Heart left ventricle (tissue), 16 donors: ENCODE measurements around the gene MAGI2. TPM values are rescaled to one million over a fixed set of nuclear protein-coding genes. Genes with fewer than 3 reads are reported as not detected.

ENCODE experiments used
- ATAC-seq, 4 donors: fragments of 200-7000 bp; cut with Tn5 transposase; one replicate each; pipeline ENCODE4 v1.9.1; 2020 to 2022; ENCODE audit warnings: moderate library complexity in 4 of 4, mild to moderate bottlenecking in 3 of 4, moderate number of reproducible peaks in 1 of 4
- DNase-seq, 5 donors: peaks; one replicate each; pipeline ENCODE4 v3.0.0-alpha.2; 2020
- H3K27ac ChIP-seq, 12 donors: fragments of 200-600 bp; sonication (generic) in 4 of 12; one replicate each; pipeline versions ENCODE4 v1.5.0 to v1.8.0; 2016 to 2022; ENCODE audit warnings: mild to moderate bottlenecking in 2 of 12
- H3K27me3 ChIP-seq, 9 donors: fragments of 200-600 bp; sonication (generic) in 2 of 9; one replicate each; pipeline versions ENCODE4 v1.5.1 to v1.8.0; 2016 to 2022; ENCODE audit warnings: mild to moderate bottlenecking in 3 of 9
- H3K36me3 ChIP-seq, 9 donors: fragments of 200-600 bp; sonication (generic) in 2 of 9; one replicate each; pipeline versions ENCODE4 v1.5.0 to v1.8.0; 2018 to 2022; ENCODE audit warnings: mild to moderate bottlenecking in 2 of 9
- H3K4me1 ChIP-seq, 12 donors: fragments of 200-600 bp; sonication (generic) in 4 of 12; one replicate each; pipeline versions ENCODE4 v1.5.0 to v1.8.0; 2016 to 2022; ENCODE audit warnings: mild to moderate bottlenecking in 3 of 12
- H3K4me3 ChIP-seq, 12 donors: fragments of 200-600 bp; sonication (generic) in 4 of 12; one replicate each; pipeline versions ENCODE4 v1.5.0 to v1.8.0; 2017 to 2022; ENCODE audit warnings: mild to moderate bottlenecking in 9 of 12, moderate library complexity in 4 of 12
- H3K9me3 ChIP-seq, 12 donors: fragments of 200-600 bp; sonication (generic) in 4 of 12; one replicate each; pipeline versions ENCODE4 v1.5.0 to v1.8.0; 2016 to 2022; ENCODE audit warnings: mild to moderate bottlenecking in 1 of 12
- CTCF ChIP-seq, 12 donors: fragments of 200-600 bp; sonication (generic) in 4 of 12; IDR thresholded peaks; one replicate each; pipeline versions ENCODE4 v1.5.0 to v1.8.0; 2018 to 2022; ENCODE audit warnings: antibody characterized with exemption in 12 of 12, mild to moderate bottlenecking in 5 of 12
- POLR2A ChIP-seq, 2 donors: fragments of 450-650 bp; IDR thresholded peaks; one replicate each; pipeline ENCODE4 v1.6.1; 2017; ENCODE audit warnings: antibody characterized with exemption in 2 of 2, mild to moderate bottlenecking in 2 of 2, moderate library complexity in 2 of 2
- WGBS, 4 donors: extraction: QIAGEN DNeasy Blood & Tissue Kit in 2 of 4; methylation state at CpG; one replicate each; pipeline versions ENCODE4 v1.1.5 to v1.1.7; 2013 to 2018; 5-methylcytosine and 5-hydroxymethylcytosine counted together
- intact Hi-C, 10 donors: fragments of 100-400 bp; cut with DNase I; formaldehyde crosslinking; loops; one replicate each; pipeline versions ENCODE4 v1.11.1 to v1.14.2; 2022
- long read RNA-seq, 3 donors: library from polyadenylated mRNA; unstranded; transcript quantifications; one replicate each; pipeline ENCODE4 v2.0.0, GENCODE V29; 2020 to 2021
- polyA plus RNA-seq, 2 donors: library from polyadenylated mRNA; stranded (reverse); fragments of 200-250 nt; gene quantifications; one replicate each; pipeline ENCODE4 v1.2.3, GENCODE V29; 2013
- total RNA-seq, 9 donors: library from RNA; depleted of rRNA in 2 of 9; stranded (reverse); fragments of >200 nt in 2 of 9; fragmentation: NEBNext Ultra II Directional in 3 of 9; extraction: Animal tissue kit (Norgen Biotek cat#: 25700) in 3 of 9; gene quantifications; one replicate each; pipeline versions ENCODE4 v1.1.0 to v1.2.4, GENCODE V29; 2016 to 2023
- donor health status: ischemic (EF 13 %, LVEDD 7.1; RV severe dilation, severe dysfunction).
- donor health status: healthy with polysubstance abuse.
- donor health status: DM: no; HTN: yes; CAD: no.
- donor health status: DM: no; HTN: no; CAD: no.
- donor health status: ischemic (EF 25% LVEDD 6.9; RV normal size, moderate dysfunction).
- donor health status: ischemic (EF 25% LVEDD 5.7; RV mildly dilated, moderate dysfunction).
- donor health status: healthy.
- donor health status: DM: yes; HTN: yes; CAD: no.
- donor health status: ischemic (EF 35%, LVEDD 5.7; RV mildly dilated, moderate dysfunction).
- donor health status: nonischemic (EF 11% LVEDD 7.7; RV severe dilation, severe dysfunction).
- donor health status: DM: yes; HTN: yes; CAD: no.
- donor health status: PGD.
- donor health status: ischemic (EF 29% LVEDD 5.4; RV normal size, mild dysfunction).
- donor health status: nonischemic (EF 23%, LVEDD 6.1; RV moderate dilation, normal function).

MAGI2 gene
- 1 to 10 TPM; 2.2 to 6.8 (median 4.3) TPM for total RNA-seq
- polyA plus RNA-seq = 1 to 10 TPM; 1.1 to 2.2 TPM
- long read RNA-seq, donor 1, partial matches to known transcripts = 0 of 5 reads
- long read RNA-seq, donor 1, other reads (novel, unspliced or antisense) = 5 of 5 reads
- long read RNA-seq, donor 2, partial matches to known transcripts = 0 of 1 reads
- long read RNA-seq, donor 2, other reads (novel, unspliced or antisense) = 1 of 1 reads
- long read RNA-seq, donor 3, partial matches to known transcripts = 1 of 4 reads
- long read RNA-seq, donor 3, other reads (novel, unspliced or antisense) = 3 of 4 reads

GRCh38 chr7:79453558-79454360 lies at the start of gene MAGI2:
TSS of gene MAGI2 (minus strand) at chr7:79453667. CDS start at chr7:79453320, 347 bp downstream.
- H3K27me3 ChIP-seq = peaks cover 0 to 14% (median 0%) of the 10 kb centered on the region in 9 donors
- WGBS, 4 donors = 0 to 1% (median 1%) methylated on average over 51 to 67 of the region's 67 CpGs
- TF ChIP-seq CTCF (IDR thresholded peaks at IDR 0.05) (no peak), POLR2A (IDR thresholded peaks at IDR 0.05) (peak in 1 of 2 donors; percentile 53)
- H3K9me3 ChIP-seq = no peaks in the 10 kb centered on the region
- intact Hi-C loops = loop anchor here in 4 of 10 donors (5.0 to 10.0 kb wide), 4 partner anchors 46 to 156 kb away; no protein-coding TSS in a partner anchor
- peak; percentile 88 to 93 (median 88) for DNase-seq
- peak within 1 kb of the TSS; percentile 64 to 93 (median 74) for H3K4me3 ChIP-seq
- H3K4me1 ChIP-seq = peaks cover 0 to 35% (median 20%) of the 10 kb centered on the region in 12 donors
- peak within 1 kb of the TSS; percentile 47 to 98 (median 91) for H3K27ac ChIP-seq
- H3K36me3 ChIP-seq = peaks cover 0 to 11% (median 0%) of the 10 kb centered on the region in 9 donors
- peak; percentile 76 to 93 (median 90) for ATAC-seq

GRCh38 chr7:79502151-79502550 lies 48.7 kb upstream of the MAGI2 start:
- Histone ChIP-seq H3K4me1 (peaks cover 0 to 13% (median 0%) of the 10 kb centered on the region in 12 donors), H3K27me3 (no peaks in the 10 kb centered on the region), H3K36me3 (no peaks in the 10 kb centered on the region), H3K9me3 (no peaks in the 10 kb centered on the region), H3K27ac (no peak overlapping the region), H3K4me3 (no peak overlapping the region)
- no peak for TF ChIP-seq POLR2A (IDR thresholded peaks at IDR 0.05)
- no peak for TF ChIP-seq CTCF (IDR thresholded peaks at IDR 0.05)
- DNase-seq (no peak), ATAC-seq (no peak)
- 83 to 91% (median 88%) methylated on average over 1 of the region's 1 CpG for WGBS, 4 donors
- intact Hi-C loops = no loop called here

- intact Hi-C loops = no loop called here
These were observed 47.3 kb upstream of the MAGI2 start for GRCh38 chr7:79500759-79501158.

More at GRCh38 chr7:79500759-79501158, 47.3 kb upstream of the MAGI2 start:
- H3K27me3 ChIP-seq = no peaks in the 10 kb centered on the region
- no peak for DNase-seq
- ATAC-seq = no peak
- no peak for TF ChIP-seq CTCF (IDR thresholded peaks at IDR 0.05)
- no peak for TF ChIP-seq POLR2A (IDR thresholded peaks at IDR 0.05)
- H3K9me3 ChIP-seq = no peaks in the 10 kb centered on the region
- H3K4me3 ChIP-seq = no peak overlapping the region
- no peak overlapping the region for H3K27ac ChIP-seq
- H3K4me1 ChIP-seq = peaks cover 0 to 9% (median 0%) of the 10 kb centered on the region in 12 donors
- no peaks in the 10 kb centered on the region for H3K36me3 ChIP-seq
